HuH-7 (cell line): ENCODE measurements around the gene ATP5PO.
A peak's percentile ranks its signal among the peaks of the same experiment; 100 is the strongest.
"Not testable (repeated sequence)": the region's sequence is repeated elsewhere in the genome, so short reads cannot be mapped to it uniquely, and the experiment has no call there.

Experiments
- DNase-seq: peaks from one replicate; pipeline ENCODE4 v3.0.0; 2011; ENCODE audit warnings: low spot score

Gene ATP5PO

DNA sequence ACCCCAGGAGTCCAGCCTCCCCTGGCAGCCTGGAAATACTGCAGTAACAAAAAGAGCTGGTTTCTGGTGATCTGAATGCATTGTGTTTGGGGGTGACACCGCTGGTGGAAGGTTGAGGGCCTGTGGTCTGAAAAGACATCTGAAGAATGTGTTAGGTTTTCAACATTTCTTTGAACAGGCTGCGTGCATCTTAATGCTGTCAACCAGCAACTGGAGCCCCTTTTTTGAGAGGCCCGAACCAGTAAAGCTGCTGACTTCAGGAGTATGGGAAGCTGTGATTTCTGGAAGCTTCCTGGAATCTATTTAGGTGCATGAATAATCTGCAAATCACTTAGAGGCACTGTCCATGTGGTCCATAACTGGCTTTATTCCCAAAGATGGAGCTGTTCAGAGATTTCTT is 17.0 kb downstream of the ATP5PO start:
- no peak for DNase-seq

DNA sequence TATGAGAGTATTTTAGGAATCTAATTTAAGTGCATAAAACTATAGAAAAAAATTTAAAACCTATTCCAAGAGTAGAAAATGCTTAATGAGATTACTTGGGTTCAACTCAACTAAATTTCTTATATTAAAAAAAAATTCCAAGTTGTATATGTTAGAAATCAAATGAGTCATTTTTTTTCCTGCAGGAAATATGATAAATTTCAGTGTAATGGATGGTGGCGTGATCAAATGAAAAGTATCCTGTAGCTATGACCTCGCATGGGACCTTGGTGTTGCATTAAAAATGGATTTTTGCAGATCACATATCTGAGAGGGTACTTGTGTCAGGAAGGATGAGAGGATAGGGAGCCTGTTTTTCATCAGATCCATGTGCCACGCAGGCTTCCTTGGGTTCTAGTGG is 17.9 kb downstream of the ATP5PO start:
- no peak for DNase-seq

DNA sequence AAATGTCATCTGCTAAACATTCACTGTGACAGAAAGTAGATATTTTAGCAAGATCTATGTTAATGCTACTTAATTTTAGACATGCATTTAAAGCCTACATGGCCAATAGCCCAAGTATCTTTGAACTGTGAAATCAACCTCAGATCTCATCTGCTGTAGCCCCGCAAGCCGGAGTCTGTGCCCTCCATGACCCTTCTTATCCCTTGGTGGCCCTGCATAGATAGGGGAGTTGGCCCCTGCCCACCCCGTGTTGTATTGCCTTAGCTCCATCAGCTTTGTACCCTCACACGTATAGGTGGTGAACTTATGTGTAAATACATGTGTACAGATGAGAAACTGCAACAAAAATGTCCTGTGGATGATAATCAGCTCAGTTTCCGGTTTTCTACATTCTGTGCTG is 18.5 kb downstream of the ATP5PO start:
- no peak for DNase-seq

DNA sequence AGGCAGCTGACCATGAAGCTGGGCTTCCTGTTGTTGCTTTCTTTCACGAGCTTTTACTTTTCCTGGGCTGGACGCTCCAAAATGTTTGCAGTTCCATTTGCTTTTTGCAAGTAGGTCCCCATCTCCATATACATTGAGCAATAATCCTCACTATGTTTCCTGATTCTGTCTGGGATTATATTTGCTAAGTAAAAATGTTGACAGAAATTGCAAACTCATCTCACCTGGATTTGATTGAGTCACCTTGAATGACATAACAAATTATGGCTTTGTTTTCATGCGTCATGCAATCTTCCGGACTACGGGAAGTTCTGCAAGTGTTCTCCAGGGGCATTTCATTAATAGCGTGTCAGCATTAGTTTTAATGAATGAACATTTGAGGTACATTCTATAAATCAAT is 18.9 kb downstream of the ATP5PO start:
- DNase-seq: no peak

DNA sequence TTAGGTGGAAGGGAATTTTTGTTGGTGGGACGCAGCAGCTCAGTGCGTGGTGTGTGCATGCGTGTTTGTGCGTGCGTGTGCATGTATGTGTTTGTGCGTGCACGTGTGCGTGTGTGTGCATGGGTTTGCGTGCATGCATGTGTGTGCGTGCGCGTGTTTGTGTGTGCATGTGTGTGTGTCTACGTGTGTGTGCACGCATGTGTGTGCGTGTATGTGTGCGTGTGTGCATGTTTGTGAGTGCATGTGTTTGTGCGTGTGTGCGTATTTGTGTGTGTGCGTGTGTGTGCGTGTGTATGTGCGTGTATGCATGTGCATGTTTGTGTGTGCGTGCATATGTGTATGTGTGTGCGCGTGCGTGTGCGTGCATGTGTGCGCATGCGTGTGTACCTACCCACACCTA is 20.2 kb downstream of the ATP5PO start:
- no peak for DNase-seq

DNA sequence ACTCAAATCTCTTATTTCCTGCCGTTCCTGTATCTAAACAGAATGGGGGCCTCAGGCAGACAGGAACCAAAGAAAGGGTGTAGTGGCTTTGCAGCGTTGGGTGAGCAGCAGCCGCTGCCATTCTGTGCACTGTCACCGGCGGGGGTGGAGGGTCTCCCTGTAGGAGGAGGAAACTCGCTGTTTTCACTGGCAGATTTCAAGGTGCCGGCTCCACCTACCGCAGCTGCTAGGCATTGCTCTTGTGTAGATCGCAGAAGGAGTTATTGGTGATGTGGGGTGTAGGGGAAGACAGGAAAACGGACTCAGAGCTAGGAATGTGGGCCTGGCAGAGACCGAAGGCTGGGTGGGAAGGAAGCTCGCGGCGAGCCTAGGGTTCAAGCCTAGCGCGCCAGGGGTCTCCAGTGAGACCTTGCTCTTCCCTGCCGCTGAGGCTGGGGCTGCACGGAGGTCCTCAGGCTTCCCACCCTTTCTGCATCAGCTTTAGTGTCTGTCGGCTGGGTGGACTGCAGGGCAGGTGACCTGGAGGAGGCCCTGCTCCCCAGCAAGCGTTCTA is 20.8 kb downstream of the ATP5PO start:
- peak; percentile 79 for DNase-seq

DNA sequence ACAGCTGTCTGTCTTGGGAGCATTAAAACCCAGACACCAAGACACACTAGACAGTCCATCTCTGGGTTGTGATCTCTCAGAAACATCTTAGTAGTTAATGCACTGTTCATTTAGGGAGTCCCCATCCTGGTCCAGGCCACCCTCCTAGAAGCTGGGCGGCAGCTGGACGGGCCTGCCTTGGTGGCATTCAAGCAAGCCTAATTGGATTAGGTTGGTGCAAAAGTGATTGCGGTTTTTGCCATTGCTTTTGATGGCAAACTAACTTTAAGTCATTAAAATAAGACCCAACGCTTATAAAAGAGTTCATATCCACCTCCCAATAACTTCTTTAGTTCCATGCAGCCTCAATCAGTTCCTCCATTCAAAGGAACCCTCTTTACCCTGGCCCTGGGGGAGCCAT is 21.7 kb downstream of the ATP5PO start:
- DNase-seq: no peak

DNA sequence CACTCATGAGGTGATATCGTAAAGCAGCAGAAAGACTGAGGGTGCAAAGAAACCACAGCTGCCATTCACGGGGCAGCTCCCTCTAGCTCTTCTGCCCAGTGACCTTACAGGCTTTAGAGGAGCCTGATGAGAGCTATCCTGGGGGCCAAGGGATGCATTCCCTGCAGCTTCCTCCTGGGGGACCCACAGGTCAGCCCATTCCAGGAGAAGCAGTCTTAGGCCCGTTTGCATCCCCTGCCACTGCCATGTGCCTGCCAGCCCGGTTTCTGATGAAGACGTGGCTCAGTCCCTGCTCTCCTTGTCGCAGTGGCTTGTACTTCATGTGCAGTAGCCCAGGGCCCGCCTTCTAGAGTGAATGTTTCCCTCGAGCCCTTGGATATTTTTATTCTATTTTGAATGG is 22.8 kb downstream of the ATP5PO start:
- DNase-seq: peak; percentile 27

DNA sequence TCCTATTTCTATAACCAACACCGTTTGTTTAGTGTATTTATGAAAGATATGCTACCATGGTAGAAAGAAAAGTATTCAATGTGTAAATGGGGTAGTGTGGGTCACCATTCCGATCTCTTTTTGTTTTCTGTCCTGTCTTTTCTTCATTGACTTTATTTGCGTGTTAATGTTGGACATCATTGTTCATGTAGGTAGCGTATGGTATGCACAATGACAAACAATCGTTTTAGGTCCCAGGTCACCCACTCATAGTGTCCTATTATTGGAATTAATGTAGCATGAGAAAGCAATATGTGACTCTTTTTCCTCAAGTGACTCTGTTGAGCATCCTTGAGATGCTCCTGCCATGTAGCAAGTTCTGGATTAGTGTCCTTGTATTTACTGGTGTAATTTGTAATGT is 25.4 kb downstream of the ATP5PO start:
- DNase-seq: no peak

DNA sequence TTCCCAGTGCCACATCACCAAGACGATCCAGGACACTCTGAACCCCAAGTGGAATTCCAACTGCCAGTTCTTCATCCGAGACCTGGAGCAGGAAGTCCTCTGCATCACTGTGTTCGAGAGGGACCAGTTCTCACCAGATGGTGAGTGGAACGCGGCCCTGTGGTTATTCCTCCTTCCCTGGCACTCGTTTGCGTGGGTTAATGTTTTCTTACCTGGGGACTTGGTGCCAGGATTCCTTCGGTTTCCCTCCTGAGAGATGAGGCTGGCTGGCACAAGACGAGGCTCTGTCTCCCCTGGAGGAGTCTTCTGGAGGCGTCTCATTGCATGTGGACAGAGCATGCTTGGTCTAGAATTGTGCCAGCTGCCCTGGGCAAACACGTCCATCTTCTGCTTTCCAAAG is 29.3 kb downstream of the ATP5PO start:
- DNase-seq: no peak

DNA sequence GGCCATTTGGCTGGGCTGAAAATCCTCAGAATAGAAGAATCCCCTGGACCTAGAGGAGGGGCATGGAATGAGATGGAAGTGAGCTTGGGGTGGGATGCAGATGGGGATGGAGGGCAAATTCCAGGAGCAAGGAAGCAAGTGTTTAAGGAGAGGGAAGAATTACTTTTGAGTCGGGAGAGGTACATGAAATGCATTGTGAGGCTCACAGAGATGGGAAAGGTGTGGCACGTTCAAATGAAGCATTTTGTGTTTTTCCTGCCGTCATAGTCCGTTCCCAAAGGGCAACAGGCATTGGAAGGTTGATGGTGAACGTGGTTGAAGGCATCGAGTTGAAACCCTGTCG is 30.5 kb downstream of the ATP5PO start:
- no peak for DNase-seq

DNA sequence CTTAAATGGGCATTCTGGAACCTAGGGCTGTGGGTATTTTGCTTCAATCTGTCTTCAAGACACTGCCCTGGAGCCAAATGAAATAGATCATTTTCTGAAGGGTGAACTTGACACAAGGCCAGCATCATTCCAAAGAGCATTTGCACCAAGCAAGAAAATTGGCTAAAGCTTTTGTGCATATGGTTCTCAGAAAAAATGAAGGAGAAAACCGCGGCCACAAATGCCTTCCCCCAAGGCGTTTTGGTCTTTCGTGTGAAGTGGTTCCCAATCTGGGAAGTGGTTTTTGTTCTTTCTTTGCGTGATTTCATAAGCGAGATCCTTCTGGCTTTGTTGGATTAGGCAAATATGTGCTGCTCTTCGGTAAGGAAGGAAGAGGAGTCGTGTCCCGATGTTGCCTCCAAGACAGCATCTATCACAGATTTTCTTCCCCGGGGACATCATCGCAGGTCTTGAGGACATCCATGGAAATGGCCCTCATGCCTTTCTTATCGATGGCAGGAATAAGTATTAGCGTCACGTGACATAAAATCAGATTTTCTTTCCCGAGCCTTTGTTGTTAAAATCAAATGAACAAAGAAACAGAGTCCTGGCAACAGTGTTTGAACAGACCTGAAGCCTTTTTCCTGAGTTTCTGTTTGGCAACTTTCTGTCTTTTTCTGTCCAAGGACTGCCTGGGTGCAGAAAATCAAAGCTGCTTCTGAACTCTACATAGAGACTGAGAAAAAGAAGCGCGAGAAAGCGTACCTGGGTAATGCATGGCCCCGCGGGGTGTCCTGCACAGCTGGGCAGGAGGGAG is 31.0 kb downstream of the ATP5PO start:
- DNase-seq: no peak

DNA sequence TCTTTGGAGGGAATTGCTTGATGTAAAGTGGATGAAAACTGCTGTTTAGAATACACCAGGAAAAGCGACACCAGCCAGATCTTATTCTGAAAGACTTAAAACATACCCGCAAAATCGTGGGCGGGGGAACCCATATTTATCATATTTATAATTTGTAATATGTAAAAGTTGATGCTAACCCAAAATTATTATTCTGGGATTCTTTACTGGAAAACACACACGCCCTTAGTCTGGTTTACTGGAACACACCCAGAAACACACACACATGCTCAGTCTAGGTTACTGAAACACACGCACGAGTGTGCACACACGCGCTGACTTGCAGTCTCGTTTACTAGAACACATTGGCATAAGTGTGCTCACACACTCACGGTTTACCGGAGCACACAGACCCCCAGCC is 32.5 kb downstream of the ATP5PO start:
- no peak for DNase-seq

DNA sequence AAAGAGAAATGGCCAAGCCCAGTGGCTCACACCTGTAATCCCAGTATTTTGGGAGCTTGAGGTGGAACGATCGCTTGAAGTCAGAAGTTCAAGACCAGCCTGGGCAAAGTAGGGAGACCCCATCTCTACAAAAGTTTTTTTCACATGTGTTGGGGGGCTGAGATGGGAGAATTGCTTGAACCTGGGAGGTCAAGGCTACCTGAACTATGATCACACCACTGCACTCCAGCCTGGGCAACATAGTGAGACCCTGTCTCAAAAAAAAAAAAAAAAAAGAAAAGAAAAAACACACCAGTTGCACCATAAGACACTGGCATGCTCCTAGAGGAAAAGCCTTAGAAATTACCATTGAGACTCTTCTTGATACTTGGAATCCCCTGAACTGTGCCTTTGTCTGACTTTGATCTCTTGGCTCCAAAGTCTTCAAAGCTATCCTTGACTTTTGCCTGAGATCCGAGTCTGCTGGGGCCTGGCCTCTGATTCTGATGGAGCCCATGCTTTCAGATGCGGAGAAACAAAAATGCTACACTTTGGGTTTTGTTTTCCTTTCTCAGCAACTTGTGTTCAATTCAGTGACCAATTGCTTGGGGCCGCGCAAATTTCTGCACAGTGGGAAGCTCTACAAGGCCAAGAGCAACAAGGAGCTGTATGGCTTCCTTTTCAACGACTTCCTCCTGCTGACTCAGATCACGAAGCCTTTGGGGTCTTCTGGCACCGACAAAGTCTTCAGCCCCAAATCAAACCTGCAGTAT is 33.7 kb downstream of the ATP5PO start:
- DNase-seq: no peak

DNA sequence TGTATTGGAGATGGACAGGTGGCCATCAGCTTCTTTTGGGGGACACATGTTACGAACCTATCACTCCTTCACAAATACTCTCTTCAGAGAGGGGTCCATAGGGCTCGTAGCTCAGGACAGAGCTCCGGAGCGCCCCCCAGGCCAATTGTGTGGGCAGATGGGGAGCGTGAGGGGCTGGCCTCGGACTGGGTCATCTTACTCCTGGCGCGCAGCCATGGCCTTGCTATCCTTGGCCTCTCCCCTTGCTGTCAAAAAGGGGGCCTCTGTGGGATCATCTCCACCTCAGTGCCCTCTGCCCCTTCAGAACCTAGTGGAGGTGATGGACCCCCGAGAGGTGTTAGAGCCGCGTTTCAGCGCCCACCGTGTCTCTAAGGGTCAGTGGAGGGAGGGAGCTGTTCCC is 35.0 kb downstream of the ATP5PO start:
- no peak for DNase-seq

DNA sequence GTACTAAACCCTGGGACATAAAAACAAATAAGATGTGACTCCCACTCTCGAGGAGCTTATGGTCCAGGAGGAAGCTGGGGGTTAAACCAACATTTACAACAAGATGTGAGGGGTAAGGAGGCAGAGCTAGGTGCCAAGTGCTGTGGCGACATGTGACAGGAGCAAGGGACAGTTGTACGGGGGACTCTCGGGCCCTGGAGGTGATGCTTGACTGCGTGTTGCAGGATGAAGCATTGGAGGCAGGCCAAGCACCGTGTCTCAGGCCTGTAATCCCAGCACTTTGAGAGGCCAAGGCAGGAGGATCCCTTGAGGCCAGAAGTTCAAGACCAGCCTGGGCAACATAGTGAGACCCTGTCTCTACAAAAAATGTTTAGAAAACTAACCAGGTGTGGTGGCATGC is 36.8 kb downstream of the ATP5PO start:
- no peak for DNase-seq

DNA sequence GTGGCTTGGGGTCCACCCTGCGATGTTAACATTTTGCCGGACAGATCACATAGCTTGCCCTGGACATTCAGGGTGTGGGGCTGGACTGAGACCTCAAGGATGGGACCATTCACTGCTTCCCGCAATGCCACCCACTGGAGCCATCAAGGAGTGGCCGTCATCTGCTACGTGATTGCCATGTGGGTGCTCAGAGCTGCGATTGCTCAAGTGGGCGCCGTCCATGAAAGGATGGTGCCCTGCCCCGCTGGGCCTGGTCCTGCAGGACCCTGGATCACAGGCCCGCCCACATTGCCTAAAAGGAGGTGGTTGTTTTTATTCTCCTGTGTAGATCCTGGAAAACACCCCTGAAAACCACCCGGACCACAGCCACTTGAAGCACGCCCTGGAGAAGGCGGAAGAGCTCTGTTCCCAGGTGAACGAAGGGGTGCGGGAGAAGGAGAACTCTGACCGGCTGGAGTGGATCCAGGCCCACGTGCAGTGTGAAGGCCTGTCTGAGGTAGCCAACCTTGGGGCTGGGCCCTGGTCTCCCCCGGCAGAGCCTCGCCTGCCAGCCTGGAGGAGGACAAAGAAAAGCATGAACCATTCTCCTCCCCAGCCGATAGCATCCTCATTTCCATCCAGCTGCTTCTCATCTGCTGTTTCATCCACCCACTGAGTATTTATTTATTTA is 40.4 kb downstream of the ATP5PO start:
- no peak for DNase-seq

DNA sequence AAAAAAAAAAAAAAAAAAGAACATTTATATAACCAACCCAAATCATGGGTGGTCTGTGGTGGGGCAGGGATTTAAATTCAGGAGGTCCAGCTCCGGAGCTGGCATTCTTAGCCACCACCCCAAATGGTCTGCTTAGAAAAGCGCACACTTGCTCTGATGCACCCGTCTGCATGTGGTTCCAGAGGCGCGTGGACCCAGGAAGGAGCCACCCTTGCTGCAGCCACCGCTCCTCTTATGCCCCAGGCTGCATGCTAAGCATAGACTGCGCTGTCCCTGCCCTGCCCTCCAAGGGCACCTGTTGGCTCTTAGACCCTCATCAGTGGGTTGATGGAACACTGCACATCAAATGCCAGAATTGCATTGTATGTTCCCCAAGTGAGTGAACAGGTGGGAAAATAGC is 41.4 kb downstream of the ATP5PO start:
- DNase-seq: no peak

DNA sequence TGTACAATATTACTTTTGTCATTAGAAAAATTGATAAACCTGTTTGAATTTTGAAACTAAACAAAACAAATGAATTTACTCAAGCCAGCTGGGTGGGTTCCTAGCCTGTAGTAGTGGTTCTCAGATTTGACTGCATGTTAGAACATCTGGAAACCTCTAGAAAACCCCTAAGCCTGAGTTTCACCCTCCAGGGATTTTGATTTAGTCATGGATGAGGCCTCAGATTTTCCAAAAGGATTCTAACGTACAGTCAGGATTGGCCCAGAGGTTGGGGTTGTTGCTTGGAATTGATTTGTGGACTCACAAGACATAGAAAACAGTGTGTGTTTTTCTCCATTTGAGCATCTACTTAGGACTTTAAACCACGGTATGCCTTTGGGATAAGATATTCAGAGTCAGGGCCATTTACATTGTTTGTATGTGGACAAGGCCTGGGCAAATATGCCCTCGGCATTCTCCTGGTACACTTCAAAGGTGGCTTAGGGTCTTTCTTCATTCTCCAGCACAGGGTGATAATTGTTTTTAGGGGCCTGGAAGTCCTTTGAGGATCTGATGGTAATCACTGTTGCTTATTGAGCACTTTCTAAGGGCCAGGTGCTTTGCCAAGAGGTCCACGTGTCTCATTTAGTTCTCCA is 42.6 kb downstream of the ATP5PO start:
- no peak for DNase-seq

DNA sequence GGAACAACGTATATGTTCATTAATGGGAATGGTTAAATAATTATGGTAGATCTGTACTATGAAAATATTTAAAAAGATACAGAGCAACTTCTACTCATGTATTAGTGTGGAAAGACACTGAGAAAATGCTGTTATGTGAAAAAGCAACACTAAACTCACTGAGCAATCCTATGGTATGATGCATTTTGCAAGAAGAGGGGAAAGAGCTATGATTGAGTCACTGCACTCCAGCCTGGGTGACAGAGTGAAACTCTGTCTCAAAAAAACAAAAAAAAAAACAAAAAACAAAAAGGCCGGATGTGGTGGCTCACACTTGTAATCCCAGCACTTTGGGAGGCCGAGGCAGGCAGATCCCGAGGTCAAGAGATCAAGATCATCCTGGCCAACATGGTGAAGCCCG is 44.4 kb downstream of the ATP5PO start:
- no peak for DNase-seq

DNA sequence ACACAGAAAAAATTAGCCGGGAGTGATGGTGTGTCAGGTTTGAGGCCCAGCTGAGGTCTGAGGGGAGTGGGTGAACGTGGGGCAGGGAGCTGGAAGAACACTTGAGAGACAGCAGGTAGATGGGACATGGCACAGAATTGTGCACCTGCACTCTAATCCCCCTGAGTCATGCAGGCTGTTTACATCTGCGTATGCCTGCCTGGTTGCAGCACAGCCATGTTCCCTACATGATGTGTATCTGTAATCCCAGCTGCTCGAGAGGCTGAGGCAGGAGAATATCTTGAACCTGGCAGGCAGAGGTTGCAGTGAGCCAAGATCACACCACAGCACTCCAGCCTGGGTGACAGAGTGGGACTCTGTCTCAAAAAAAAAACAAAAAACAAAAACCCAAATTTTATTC is 44.8 kb downstream of the ATP5PO start:
- DNase-seq: no peak

DNA sequence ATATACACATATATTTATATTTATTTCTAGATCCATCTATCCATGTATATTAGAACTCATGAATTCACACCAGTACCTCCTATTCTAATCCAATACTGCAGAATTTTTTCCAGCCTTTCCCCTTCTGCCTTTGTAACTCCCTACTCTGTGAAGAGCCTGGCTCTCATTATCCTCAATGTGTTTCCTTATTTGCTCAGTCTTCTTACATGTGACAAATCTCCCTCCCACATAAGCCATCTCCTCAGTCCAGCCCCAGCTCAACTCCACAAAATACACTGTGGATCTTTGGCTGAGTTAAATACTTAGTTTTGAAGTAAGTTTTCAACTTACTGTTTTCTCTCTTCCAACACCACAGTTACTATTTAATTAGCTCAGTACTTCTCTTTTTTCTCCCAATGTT is 45.7 kb downstream of the ATP5PO start:
- no peak for DNase-seq

DNA sequence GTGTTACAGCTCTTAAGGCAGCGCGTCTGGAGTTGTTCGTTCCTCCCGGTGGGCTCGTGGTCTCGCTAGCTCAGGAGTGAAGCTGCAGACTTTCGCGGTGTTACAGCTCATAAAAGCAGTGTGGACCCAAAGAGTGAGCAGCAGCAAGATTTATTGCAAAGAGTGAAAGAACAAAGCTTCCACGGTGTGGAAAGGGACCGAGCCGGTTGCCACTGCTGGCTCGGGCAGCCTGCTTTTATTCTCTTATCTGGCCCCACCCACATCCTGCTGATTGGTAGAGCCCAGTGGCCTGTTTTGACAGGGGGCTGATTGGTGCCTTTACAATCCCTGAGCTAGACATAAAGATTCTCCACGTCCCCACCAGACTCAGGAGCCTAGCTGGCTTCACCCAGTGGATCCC is 47.7 kb downstream of the ATP5PO start:
- DNase-seq: not testable (repeated sequence)
